Ovary (tissue), 9 donors: ENCODE results near the gene SCYL3. TPM values are rescaled to one million over a fixed set of nuclear protein-coding genes. Genes with fewer than 3 reads are reported as not detected.

Experiments used
- DNase-seq, 5 donors: peaks; one replicate each; pipeline ENCODE4 v3.0.0-alpha.2; 2019 to 2020
- H3K27ac ChIP-seq, 2 donors: fragments of 200-600 bp; one replicate each; pipeline versions ENCODE4 v1.5.1 to v1.8.0; 2019 to 2022
- H3K27me3 ChIP-seq: fragments of 200-600 bp; one replicate; pipeline ENCODE4 v1.8.0; 2022
- H3K36me3 ChIP-seq: fragments of 200-600 bp; sonication (generic); one replicate; pipeline ENCODE4 v1.5.1; 2019
- H3K4me1 ChIP-seq: one replicate; pipeline ENCODE4 v1.8.1; 2013; ENCODE audit warnings: mild to moderate bottlenecking, moderate library complexity; ENCODE audit not compliant: insufficient read depth
- H3K4me3 ChIP-seq: fragments of 200-600 bp; sonication (generic); one replicate; pipeline ENCODE4 v1.5.1; 2017
- H3K9me3 ChIP-seq, 2 donors: fragments of 200-600 bp in 1 of 2; sonication (generic) in 1 of 2; one replicate each; pipeline versions ENCODE4 v1.5.1 to v1.8.1; 2013 to 2019; ENCODE audit warnings: mild to moderate bottlenecking in 1 of 2, moderate library complexity in 1 of 2
- EP300 ChIP-seq: sonication (generic); formaldehyde crosslinking; IDR thresholded peaks from one replicate; pipeline ENCODE4 v1.6.1; 2017; ENCODE audit warnings: antibody characterized with exemption
- POLR2A ChIP-seq: fragments of 450-650 bp; IDR thresholded peaks from one replicate; pipeline ENCODE4 v1.6.1; 2017; ENCODE audit warnings: antibody characterized with exemption, mild to moderate bottlenecking, moderate library complexity
- WGBS, 3 donors: extraction: QIAGEN DNeasy Blood & Tissue Kit in 1 of 3; methylation state at CpG; one replicate each; pipeline versions ENCODE4 v1.1.5 to v1.1.7; 2013 to 2017; 5-methylcytosine and 5-hydroxymethylcytosine counted together
- intact Hi-C, 4 donors: fragments of 100-400 bp; cut with DNase I; formaldehyde crosslinking; loops; one replicate each; pipeline versions ENCODE4 v1.11.0 to v1.15.1; 2022 to 2023
- polyA plus RNA-seq, 2 donors: library from polyadenylated mRNA; stranded (reverse); fragments of 200-250 nt in 1 of 2; fragments of 350-450 nt in 1 of 2; fragmentation: Illumina TruSeq in 1 of 2; extraction: RNeasy Lipid Tissue Mini Kit (QIAGEN cat#74804) in 1 of 2; gene quantifications; one replicate each; pipeline ENCODE4 v1.2.3, GENCODE V29; 2013 to 2014
- total RNA-seq, 7 donors: library from RNA; depleted of rRNA in 2 of 7; stranded (reverse); fragments of >200 nt in 2 of 7; fragmentation: NEBNext Ultra II Directional in 3 of 7; extraction: Animal tissue kit (Norgen Biotek cat#: 25700) in 3 of 7; gene quantifications; one replicate each; pipeline versions ENCODE4 v1.1.0 to v1.2.4, GENCODE V29; 2016 to 2023
- TF ChIP-seq, protein P1 (sequence below), 3 donors: fragments of 450-650 bp in 2 of 3; fragments of 200-600 bp in 1 of 3; IDR thresholded peaks; one replicate each; pipeline versions ENCODE4 v1.5.1 to v1.8.0; 2016 to 2022; ENCODE audit warnings: antibody characterized with exemption in 3 of 3, mild to moderate bottlenecking in 1 of 3
- donor health status: DM: no; HTN: no; CAD: no; lungs with moderate emphysema.
- donor health status: DM: no; HTN: no; CAD: no.
- donor health status: Bipolar disorder and iron deficiency.
- donor health status: DM: yes; HTN: yes; CAD: no.
- donor health status: DM: no; HTN: no; CAD: no.
- donor health status: DM: yes; HTN: yes; CAD: no.

Gene SCYL3
- total and polyA plus RNA-seq, 9 donors, result 6.3 to 15.3 (median 9.9) TPM

- Histone ChIP-seq H3K4me3 (no peak overlapping the region), H3K27me3 (no peaks in the 10 kb centered on the region), H3K36me3 (no peaks in the 10 kb centered on the region), H3K4me1 (peaks cover 3% of the 10 kb centered on the region), H3K27ac (no peak overlapping the region), H3K9me3 (no peaks in the 10 kb centered on the region)
- intact Hi-C loops, result no loop called here
- no peak for DNase-seq
- 87 to 88% (median 88%) methylated on average over 4 of the region's 4 CpGs for WGBS, 3 donors
- no peak for TF ChIP-seq EP300
- TF ChIP-seq POLR2A, result no peak
- TF ChIP-seq, protein P1, sequence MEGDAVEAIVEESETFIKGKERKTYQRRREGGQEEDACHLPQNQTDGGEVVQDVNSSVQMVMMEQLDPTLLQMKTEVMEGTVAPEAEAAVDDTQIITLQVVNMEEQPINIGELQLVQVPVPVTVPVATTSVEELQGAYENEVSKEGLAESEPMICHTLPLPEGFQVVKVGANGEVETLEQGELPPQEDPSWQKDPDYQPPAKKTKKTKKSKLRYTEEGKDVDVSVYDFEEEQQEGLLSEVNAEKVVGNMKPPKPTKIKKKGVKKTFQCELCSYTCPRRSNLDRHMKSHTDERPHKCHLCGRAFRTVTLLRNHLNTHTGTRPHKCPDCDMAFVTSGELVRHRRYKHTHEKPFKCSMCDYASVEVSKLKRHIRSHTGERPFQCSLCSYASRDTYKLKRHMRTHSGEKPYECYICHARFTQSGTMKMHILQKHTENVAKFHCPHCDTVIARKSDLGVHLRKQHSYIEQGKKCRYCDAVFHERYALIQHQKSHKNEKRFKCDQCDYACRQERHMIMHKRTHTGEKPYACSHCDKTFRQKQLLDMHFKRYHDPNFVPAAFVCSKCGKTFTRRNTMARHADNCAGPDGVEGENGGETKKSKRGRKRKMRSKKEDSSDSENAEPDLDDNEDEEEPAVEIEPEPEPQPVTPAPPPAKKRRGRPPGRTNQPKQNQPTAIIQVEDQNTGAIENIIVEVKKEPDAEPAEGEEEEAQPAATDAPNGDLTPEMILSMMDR (IDR thresholded peaks at IDR 0.05), result no peak
Observed at GRCh38 chr1:169896013-169896412, 2.3 kb upstream of the SCYL3 start.

GRCh38 chr1:169894424-169895145 is 889 bp upstream of the SCYL3 start:
- H3K9me3 ChIP-seq, result no peaks in the 10 kb centered on the region
- intact Hi-C loops, result no loop called here
- peaks cover 3% of the 10 kb centered on the region for H3K4me1 ChIP-seq
- WGBS, 3 donors, result 26 to 29% (median 27%) methylated on average over 15 of the region's 15 CpGs
- H3K27me3 ChIP-seq, result no peaks in the 10 kb centered on the region
- peak; percentile 54 for TF ChIP-seq POLR2A
- TF ChIP-seq EP300, result no peak
- TF ChIP-seq, protein P1 (IDR thresholded peaks at IDR 0.05), result no peak
- peak in 2 of 5 donors; percentile 16 to 23 for DNase-seq
- no peaks in the 10 kb centered on the region for H3K36me3 ChIP-seq
- H3K4me3 ChIP-seq, result peak overlapping the region; percentile 88
- H3K27ac ChIP-seq, result peak overlapping the region; percentile 53 to 96

DNA sequence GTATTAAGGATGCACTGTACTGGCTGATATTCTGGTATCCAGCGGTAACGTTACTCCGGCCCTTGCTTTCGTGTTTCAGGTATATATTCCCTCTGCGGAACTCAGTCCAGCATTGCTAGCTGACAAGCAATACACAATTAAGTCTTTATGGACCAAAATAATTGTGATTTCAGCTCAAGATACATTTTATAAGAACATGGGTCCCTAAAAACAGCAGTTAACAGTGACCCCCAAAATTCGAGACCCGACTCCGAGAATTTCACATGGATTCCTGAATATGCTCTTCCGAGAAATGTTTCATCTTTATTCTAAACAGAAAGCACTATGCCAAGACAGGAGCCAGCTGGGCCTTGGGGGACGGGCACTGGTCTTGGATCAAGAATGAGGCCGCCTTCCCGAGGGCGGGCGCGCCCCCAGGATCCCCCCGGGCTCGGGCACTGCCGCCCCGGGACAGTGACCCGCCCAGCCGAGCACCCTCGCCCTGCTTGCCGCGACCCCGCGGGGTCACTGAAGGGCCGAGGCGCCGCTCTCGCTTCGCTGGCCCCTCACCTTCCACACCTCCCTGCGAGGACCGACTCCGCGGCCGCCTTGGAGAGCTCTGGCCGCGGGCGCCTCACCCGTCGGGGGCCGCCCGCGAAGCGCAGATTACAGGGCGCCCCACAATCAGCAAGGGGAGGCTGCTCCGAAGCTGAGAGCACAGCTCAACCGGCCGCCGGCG is 610 bp downstream of the SCYL3 start:
- Histone ChIP-seq H3K27me3 (no peaks in the 10 kb centered on the region), H3K9me3 (no peaks in the 10 kb centered on the region), H3K4me3 (peak overlapping the region; percentile 88), H3K4me1 (peaks cover 3% of the 10 kb centered on the region), H3K36me3 (no peaks in the 10 kb centered on the region), H3K27ac (peak overlapping the region; percentile 85 to 96)
- 0% methylated on average over 44 to 51 of the region's 51 CpGs for WGBS, 3 donors
- intact Hi-C loops, result no loop called here
- DNase-seq, result peak in 4 of 5 donors; percentile 48 to 76 (median 59)
- TF ChIP-seq POLR2A (no peak), EP300 (no peak)
- TF ChIP-seq, protein P1 (IDR thresholded peaks at IDR 0.05), result no peak

DNA sequence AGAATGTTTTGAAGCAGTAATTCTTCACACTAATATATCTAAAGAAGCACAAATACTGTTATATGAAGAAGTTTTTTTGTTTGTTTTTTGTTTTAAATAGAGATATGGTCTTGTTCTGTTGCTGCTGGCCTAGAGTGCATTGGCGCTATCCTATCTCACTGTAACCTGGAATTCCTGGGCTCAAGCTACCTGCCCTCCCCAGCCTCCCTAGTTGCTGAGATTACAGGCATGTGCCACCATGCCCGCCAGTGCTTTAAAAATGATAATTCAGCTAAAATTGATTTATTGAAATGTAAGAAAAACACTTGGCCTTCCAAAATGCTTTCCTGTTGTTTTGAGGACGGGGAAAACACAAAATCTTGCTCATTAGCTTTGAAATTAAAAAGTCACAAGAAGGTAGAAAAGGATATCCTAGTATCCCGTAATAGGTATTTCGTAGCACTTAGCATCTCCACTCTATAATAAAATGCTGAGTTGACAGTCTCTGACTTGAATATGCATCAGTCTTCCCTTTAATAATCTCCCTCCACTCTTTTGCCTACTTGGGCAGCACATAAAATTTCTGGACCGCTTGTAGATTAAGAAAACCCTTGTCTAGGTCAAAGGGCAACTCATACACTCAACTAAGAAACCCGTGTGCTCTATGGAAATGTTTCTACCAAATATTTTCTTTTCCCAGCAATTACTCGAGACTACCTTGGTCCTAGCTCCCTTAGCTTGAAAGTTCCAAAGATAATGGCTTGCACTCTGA is 1.3 kb downstream of the SCYL3 start:
- no peaks in the 10 kb centered on the region for H3K36me3 ChIP-seq
- no peak for DNase-seq
- no peaks in the 10 kb centered on the region for H3K9me3 ChIP-seq
- intact Hi-C loops, result no loop called here
- H3K27me3 ChIP-seq, result no peaks in the 10 kb centered on the region
- TF ChIP-seq POLR2A (no peak), EP300 (no peak)
- TF ChIP-seq, protein P1 (IDR thresholded peaks at IDR 0.05), result no peak
- peaks cover 3% of the 10 kb centered on the region for H3K4me1 ChIP-seq
- WGBS, 3 donors, result 49 to 53% (median 50%) methylated on average over 8 of the region's 8 CpGs
- peak overlapping the region in 1 of 2 donors; percentile 96 for H3K27ac ChIP-seq
- H3K4me3 ChIP-seq, result peak overlapping the region; percentile 88
